HG02981 (cell line): ENCODE measurements around the gene SRGAP1.
A peak's percentile ranks its signal among the peaks of the same experiment; 100 is the strongest.

Experiments used
- ATAC-seq: cut with Tn5 transposase; IDR thresholded peaks from one replicate; pipeline ENCODE4 v1.9.1; 2021; ENCODE audit warnings: mild to moderate bottlenecking, moderate library complexity; ENCODE audit not compliant: unreplicated experiment

SRGAP1 gene

GRCh38 chr12:63929426-63929825, 84.9 kb downstream of the SRGAP1 start:
- no peak for ATAC-seq

GRCh38 chr12:63930971-63931370, 86.5 kb downstream of the SRGAP1 start:
- no peak for ATAC-seq

GRCh38 chr12:63931703-63932102, 87.2 kb downstream of the SRGAP1 start:
- ATAC-seq = no peak

DNA sequence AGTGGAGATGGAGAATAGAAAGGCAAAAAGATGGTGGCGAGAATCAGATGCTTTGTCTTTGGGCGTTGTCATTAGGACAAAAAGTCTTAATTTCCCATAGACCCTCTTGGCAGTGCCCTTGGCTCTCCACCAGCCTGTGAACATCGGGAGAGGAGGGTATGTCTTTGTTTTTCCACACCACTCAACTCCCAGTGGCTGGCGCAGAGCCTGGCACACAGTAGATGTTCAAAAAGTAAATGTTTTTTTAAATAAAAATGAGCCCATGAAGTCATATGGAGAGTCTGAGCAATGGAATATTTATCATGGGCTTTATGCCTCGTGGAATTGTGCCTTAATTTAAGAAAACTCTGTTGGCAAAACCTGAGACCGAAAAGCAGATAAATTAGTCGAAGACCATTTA, 90.4 kb downstream of the SRGAP1 start:
- ATAC-seq = no peak

DNA sequence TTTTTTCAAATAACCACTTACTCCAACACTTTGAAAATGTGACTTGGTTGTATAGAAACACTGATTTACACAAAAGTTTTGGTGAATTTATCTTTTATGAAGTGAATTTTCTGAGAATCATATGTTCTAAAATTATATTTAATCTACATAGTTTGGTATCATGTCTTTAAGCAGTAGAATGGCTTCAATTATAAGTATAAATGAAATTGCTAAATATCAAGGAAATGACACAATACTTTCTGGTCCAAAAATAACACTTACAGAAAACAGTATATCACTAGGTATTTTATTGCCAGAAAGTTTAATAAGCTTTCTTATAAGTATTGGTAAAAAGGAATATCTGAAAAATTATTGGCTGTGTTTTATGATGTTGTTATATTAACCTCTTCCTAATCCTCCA, 90.9 kb downstream of the SRGAP1 start:
- ATAC-seq = no peak

- no peak for ATAC-seq
These were observed 93.1 kb downstream of the SRGAP1 start for GRCh38 chr12:63937378-63938316.

GRCh38 chr12:63940310-63941005, 96.0 kb downstream of the SRGAP1 start:
- no peak for ATAC-seq

GRCh38 chr12:63941166-63941800, 96.8 kb downstream of the SRGAP1 start:
- no peak for ATAC-seq

- no peak for ATAC-seq
These were observed 97.4 kb downstream of the SRGAP1 start for GRCh38 chr12:63941879-63942278.

GRCh38 chr12:63942464-63943241, 98.2 kb downstream of the SRGAP1 start:
- ATAC-seq = no peak

DNA sequence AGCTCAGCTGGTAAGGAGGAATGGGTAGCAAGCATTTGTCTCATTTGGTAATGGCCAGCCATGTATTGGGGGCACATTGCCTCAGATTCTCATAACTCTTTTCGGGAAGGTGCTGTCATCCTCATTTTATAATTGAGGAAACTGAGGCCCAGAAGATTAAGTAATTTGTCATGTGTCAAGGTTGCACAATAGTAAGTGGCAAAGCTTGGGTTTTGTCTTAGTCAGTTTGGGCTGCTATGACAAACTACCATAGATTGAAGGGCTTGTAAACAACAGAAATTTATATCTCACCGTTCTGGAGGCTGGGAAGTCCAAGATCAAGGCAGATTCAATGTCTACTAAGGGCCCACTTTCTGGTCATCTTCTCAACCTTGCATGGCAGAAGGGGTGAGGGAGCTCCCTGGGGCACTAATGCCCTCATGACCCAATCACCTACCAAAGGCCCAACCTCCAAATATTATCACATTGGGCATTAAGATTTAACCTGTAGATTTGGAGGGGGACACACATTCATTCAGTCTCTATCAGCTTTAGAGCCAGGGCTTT, 99.6 kb downstream of the SRGAP1 start:
- no peak for ATAC-seq

DNA sequence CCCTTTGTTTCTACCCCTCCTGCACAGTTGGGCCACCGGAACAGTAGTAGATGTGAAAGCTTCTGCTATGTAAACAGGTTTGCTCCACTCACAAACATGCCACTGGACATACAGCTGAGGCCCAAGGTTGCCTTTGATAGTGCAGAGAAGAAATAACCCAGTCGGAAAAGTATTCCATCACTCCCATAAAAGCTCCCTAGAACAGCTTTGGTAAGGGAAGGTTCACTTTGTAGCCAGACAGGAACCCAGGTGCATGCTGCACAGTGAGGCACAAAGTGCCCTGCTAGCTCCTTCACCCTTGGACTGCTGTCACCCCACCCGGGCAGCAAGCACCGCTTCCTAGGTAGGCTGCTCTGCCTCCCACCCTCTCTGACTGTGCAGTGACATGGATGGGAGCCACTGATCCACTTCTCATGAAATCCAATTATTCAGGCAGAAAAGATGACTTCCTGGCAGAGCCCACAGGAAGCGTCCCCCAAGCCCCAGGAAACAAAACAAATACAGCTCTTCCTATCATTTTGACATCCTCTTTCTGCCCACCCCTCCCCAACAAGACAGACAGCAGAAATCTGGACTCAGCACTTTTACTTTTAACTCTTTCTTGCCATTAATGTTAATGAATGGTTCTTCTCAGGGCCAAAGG, 100.2 kb downstream of the SRGAP1 start:
- ATAC-seq = no peak

- ATAC-seq = no peak
These were observed 101.3 kb downstream of the SRGAP1 start for GRCh38 chr12:63945777-63946176.

DNA sequence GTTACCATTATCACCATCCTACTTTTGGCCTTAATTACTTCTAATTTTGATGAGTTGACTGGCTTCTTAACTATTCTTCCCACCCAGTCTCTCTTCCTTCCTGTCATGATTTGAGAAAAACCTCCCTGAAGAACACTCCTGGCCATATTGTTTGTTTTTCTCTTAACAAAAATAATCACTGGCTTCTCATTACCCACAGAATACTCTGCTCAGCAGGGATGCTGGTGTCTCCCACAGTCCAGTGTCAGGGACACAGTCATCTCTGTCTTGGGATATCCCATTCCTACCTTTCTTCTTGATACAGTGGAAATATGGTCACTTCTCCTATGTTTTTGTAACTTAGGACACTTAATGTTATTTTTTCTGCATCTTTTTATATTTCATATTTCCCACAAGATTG, 103.7 kb downstream of the SRGAP1 start:
- no peak for ATAC-seq

DNA sequence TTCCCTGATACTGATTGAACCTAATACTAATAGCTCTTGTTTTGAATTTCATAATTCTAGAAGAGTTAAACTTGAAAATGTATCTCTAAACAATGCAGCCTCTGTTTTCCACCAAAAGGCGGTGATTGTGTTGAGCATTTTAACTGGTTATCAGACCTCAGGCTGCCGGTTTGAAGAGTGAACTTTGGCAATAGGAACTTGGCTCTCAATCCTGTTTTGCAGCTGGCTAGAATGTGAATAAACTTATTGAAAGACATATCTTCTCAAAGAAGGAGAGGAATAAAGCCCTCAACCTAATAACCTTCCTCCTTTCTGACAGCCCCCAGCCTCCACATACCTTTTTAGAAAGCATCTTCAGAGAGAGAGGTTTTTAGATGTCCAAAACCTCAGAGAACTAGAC, 105.4 kb downstream of the SRGAP1 start:
- no peak for ATAC-seq

DNA sequence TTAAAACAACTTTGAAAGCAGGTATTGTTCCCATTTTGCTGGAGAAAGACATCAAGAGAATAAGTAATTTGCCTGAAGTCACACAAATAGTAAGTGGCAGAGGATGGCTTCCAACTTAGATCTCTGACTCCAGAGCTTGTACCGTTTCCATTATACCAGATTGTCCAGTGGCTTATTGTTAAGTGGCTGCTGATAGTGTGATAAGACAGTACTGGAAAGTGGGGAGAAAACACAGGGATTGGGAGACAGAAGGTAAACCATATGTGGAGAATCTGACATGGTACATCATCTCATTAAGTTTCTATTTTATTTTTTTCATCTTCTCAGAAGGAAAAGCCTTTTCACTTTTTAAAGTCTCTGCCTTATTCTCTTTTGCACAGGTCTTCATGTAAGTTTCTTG, 108.5 kb downstream of the SRGAP1 start:
- no peak for ATAC-seq

GRCh38 chr12:63955831-63956666, 111.5 kb downstream of the SRGAP1 start:
- ATAC-seq = peak; percentile 64

DNA sequence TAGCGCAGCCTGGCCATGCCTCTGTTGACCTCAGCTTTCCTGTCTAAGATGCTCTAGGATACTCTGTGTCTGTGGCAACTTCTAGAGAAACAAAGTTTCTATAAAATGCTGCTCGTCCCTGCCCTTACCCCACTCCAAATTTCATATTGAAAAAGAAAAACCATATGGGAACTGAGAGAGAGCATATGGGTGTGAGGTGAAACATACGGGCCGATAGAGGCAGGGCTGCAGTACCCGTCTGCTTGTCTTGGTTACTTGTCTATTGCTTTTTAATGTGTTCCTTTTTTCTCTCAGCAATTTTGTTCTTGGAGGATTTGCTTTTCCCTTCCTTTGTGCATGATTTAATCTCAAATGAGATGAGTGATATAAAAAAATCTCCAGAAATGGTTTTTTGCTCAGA, 113.0 kb downstream of the SRGAP1 start:
- ATAC-seq = no peak

- ATAC-seq = no peak
These were observed 114.5 kb downstream of the SRGAP1 start for GRCh38 chr12:63958876-63959580.
